Right lobe of liver (tissue), 4 donors: ENCODE data around the gene BPIFB4.

Experiments used
- CTCF ChIP-seq, 4 donors: fragments of 200-600 bp in 3 of 4; fragments of 450-650 bp in 1 of 4; IDR thresholded peaks; one replicate each; pipeline versions ENCODE4 v1.5.1 to v1.8.0; 2016 to 2022; ENCODE audit warnings: antibody characterized with exemption in 4 of 4, mild to moderate bottlenecking in 2 of 4
- POLR2A ChIP-seq: fragments of 450-650 bp; IDR thresholded peaks from one replicate; pipeline ENCODE4 v1.6.1; 2017; ENCODE audit warnings: antibody characterized with exemption, mild to moderate bottlenecking
- donor health status: DM: no; HTN: no; CAD: no.
- donor health status: DM: no; HTN: no; CAD: no.
- donor health status: DM: no; HTN: yes; CAD: no.

- no peak for TF ChIP-seq CTCF (IDR thresholded peaks at IDR 0.05)
- TF ChIP-seq POLR2A: no peak
Observed at GRCh38 chr20:33084722-33085121, 5.3 kb downstream of the BPIFB4 start.
